GM21723 (cell line): Measurements from ENCODE around the gene ZG16B.

ENCODE experiments used
- ATAC-seq: cut with Tn5 transposase; IDR thresholded peaks from one replicate; pipeline ENCODE4 v1.9.1; 2021; ENCODE audit warnings: mild to moderate bottlenecking, moderate library complexity; ENCODE audit not compliant: unreplicated experiment

ZG16B gene

GRCh38 chr16:2841606-2842339 lies 11.7 kb downstream of the ZG16B start:
- no peak for ATAC-seq

- no peak for ATAC-seq
Measured at GRCh38 chr16:2842340-2843000, 12.4 kb downstream of the ZG16B start.

- no peak for ATAC-seq
Measured at GRCh38 chr16:2843526-2843925, 13.4 kb downstream of the ZG16B start.

- no peak for ATAC-seq
Measured at GRCh38 chr16:2845116-2845515, 15.0 kb downstream of the ZG16B start.

- no peak for ATAC-seq
Measured at GRCh38 chr16:2846511-2847310, 16.6 kb downstream of the ZG16B start.

- ATAC-seq = no peak
Measured at GRCh38 chr16:2848933-2849725, 19.0 kb downstream of the ZG16B start.

- no peak for ATAC-seq
Measured at GRCh38 chr16:2852003-2852730, 22.1 kb downstream of the ZG16B start.

GRCh38 chr16:2852731-2853507 lies 22.8 kb downstream of the ZG16B start:
- no peak for ATAC-seq

- ATAC-seq = no peak
Measured at GRCh38 chr16:2853531-2854073, 23.5 kb downstream of the ZG16B start.

GRCh38 chr16:2854700-2855309 lies 24.7 kb downstream of the ZG16B start:
- no peak for ATAC-seq

- no peak for ATAC-seq
Measured at GRCh38 chr16:2855536-2855935, 25.4 kb downstream of the ZG16B start.

GRCh38 chr16:2856061-2856670 lies 26.1 kb downstream of the ZG16B start:
- no peak for ATAC-seq

GRCh38 chr16:2856686-2857450 lies 26.8 kb downstream of the ZG16B start:
- ATAC-seq = no peak

GRCh38 chr16:2857451-2858244 lies 27.5 kb downstream of the ZG16B start, which contains the start of gene PRSS22:
PRSS22 (minus strand) TSS chr16:2858170; CDS start chr16:2858104, 66 bp downstream.
- no peak for ATAC-seq

GRCh38 chr16:2858245-2859025 lies 28.3 kb downstream of the ZG16B start:
- ATAC-seq = no peak

- no peak for ATAC-seq
Measured at GRCh38 chr16:2859686-2860265, 29.7 kb downstream of the ZG16B start.
